Activated effector memory CD4-positive, alpha-beta T cell treated with anti-CD3 and anti-CD28 coated beads, Interleukin-2, amount 50 U/mL, for 16 hours (primary cell): ENCODE results near the gene STT3A.

Experiments used
- DNase-seq: peaks from one replicate; pipeline ENCODE4 v3.0.0-alpha.2; 2020

The STT3A gene

GRCh38 chr11:125670172-125670571 is 77.5 kb downstream of the STT3A start:
- DNase-seq, result no peak

- DNase-seq, result no peak
Observed at GRCh38 chr11:125671561-125671960, 78.9 kb downstream of the STT3A start.
